Transverse colon (tissue), 4 donors: ENCODE measurements around the gene PALM3.

Source experiments
- CTCF ChIP-seq, 5 experiments: fragments of 200-600 bp in 3 of 5; fragments of 450-650 bp in 2 of 5; sonication (generic) in 3 of 5; IDR thresholded peaks; 1 replicate in 2 of 5; 2 replicates in 3 of 5; pipeline ENCODE4 v1.5.1; 2016 to 2017; ENCODE audit warnings: antibody characterized with exemption in 5 of 5, inconsistent platforms in 3 of 5, mild to moderate bottlenecking in 2 of 5, moderate library complexity in 1 of 5
- POLR2A ChIP-seq: fragments of 450-650 bp; IDR thresholded peaks from one replicate; pipeline ENCODE4 v1.6.1; 2016; ENCODE audit warnings: antibody characterized with exemption, mild to moderate bottlenecking, moderate library complexity
- POLR2AphosphoS5 ChIP-seq, 3 donors: sonication (generic); formaldehyde crosslinking; IDR thresholded peaks; one replicate each; pipeline ENCODE4 v1.6.1; 2016; ENCODE audit warnings: antibody characterized with exemption in 3 of 3

GRCh38 chr19:14096272-14096992 is 34.6 kb upstream of the PALM3 start:
- no peak for TF ChIP-seq CTCF (IDR thresholded peaks at IDR 0.05)
- TF ChIP-seq POLR2A, result no peak
- no peak for TF ChIP-seq POLR2AphosphoS5 (IDR thresholded peaks at IDR 0.05)
